ENCODE data around the gene KXD1.

Gene KXD1

DNA sequence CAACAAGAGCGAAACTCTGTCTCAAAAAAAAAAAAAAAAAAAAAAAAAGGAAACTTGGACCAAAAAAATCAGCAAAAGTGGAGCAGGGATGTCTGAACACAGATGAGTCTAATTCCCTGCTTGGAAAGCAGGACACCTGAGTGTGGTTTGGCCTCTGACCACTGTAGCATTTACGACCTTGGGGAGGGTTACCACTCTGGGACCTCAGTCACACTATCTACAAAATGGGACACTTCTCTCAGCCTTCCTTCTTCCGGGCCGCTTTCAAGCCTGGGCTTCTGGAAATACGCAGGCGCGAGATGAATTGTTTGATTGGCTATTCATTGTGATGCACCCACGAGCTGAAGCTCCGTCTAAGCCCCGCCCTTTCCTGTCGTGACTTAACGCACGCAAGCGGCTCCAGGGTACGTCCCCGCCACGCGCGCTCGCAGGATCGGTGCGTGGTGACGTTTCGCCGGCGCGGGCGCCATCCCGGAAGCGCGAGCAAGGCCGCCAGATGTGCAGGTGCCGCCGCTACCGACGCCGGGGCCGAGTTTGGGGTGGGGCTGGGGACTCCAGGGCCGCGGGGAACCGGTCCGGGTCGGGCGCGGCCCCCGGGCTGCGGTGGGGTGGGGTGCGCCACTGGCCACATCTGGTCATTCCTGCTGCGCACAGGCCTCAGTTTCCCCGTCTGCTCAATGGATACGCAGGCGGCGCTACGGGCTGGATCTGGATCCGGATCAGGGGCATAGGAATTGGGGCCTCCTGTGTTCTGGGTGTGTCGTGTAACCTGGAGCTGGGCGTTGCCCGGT, at the start of gene KXD1:
Gene KXD1 (plus strand): TSS at position 460 of the 791 bp plus-strand sequence. CDS start 4,187 bp downstream, outside the sequence.
- H3K4me1 ChIP-seq (ENCODE audit: control insufficient read depth, insufficient read depth, low read length), result peaks cover 4% of the 10 kb centered on the region

DNA sequence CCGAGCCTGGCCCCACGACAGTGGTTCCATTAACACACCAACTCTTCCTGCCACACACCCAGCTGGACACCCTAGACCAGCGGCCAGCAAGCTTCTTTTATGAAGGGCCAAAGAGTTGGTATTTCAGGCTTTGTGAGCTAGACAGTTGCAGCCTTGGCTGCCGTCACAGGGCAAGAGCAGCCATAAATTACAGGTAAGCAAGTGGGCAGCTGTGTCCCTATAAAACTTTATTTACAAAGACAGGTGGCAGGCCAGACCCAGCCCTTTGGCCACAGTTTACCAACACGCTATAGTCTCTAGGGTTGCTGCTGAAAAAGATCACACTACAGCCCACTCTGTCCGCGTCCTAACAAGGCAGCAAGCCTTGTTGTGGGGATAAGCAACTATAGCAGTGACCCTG, 49.1 kb upstream of the KXD1 start:
- Histone ChIP-seq H3K4me3 (ENCODE audit: low read length) (no peak overlapping the region), H3K4me1 (ENCODE audit: control insufficient read depth, insufficient read depth, low read length) (peaks cover 34% of the 10 kb centered on the region), H3K36me3 (ENCODE audit: control insufficient read depth, insufficient read depth, low read length) (no peaks in the 10 kb centered on the region), H3K27me3 (ENCODE audit: control insufficient read depth, insufficient read depth, low read length) (no peaks in the 10 kb centered on the region), H3K9ac (ENCODE audit: low read length) (no peak overlapping the region), H3K27ac (ENCODE audit: low read depth, low read length) (no peak overlapping the region)

More for the DNA sequence above, at the start of gene KXD1:
- Histone ChIP-seq H3K27ac (ENCODE audit: low read depth, low read length) (peak within 1 kb of the TSS; percentile 91), H3K27me3 (ENCODE audit: control insufficient read depth, insufficient read depth, low read length) (no peaks in the 10 kb centered on the region), H3K9ac (ENCODE audit: low read length) (peak within 1 kb of the TSS; percentile 33), H3K4me3 (ENCODE audit: low read length) (peak within 1 kb of the TSS; percentile 97), H3K36me3 (ENCODE audit: control insufficient read depth, insufficient read depth, low read length) (no peaks in the 10 kb centered on the region)

- Histone ChIP-seq H3K36me3 (ENCODE audit: control insufficient read depth, insufficient read depth, low read length) (no peaks in the 10 kb centered on the region), H3K27ac (ENCODE audit: low read depth, low read length) (no peak overlapping the region), H3K27me3 (ENCODE audit: control insufficient read depth, insufficient read depth, low read length) (no peaks in the 10 kb centered on the region), H3K4me1 (ENCODE audit: control insufficient read depth, insufficient read depth, low read length) (peaks cover 22% of the 10 kb centered on the region), H3K4me3 (ENCODE audit: low read length) (no peak overlapping the region), H3K9ac (ENCODE audit: low read length) (no peak overlapping the region)
Observed at GRCh38 chr19:18510216-18510615, 47.5 kb upstream of the KXD1 start.

- Histone ChIP-seq H3K27ac (ENCODE audit: low read depth, low read length) (no peak overlapping the region), H3K4me1 (ENCODE audit: control insufficient read depth, insufficient read depth, low read length) (no peaks in the 10 kb centered on the region), H3K27me3 (ENCODE audit: control insufficient read depth, insufficient read depth, low read length) (no peaks in the 10 kb centered on the region), H3K9ac (ENCODE audit: low read length) (no peak overlapping the region), H3K36me3 (ENCODE audit: control insufficient read depth, insufficient read depth, low read length) (no peaks in the 10 kb centered on the region), H3K4me3 (ENCODE audit: low read length) (no peak overlapping the region)
Observed at GRCh38 chr19:18513868-18514267, 43.8 kb upstream of the KXD1 start.

- Histone ChIP-seq H3K9ac (ENCODE audit: low read length) (no peak overlapping the region), H3K36me3 (ENCODE audit: control insufficient read depth, insufficient read depth, low read length) (no peaks in the 10 kb centered on the region), H3K4me3 (ENCODE audit: low read length) (no peak overlapping the region), H3K4me1 (ENCODE audit: control insufficient read depth, insufficient read depth, low read length) (peaks cover 3% of the 10 kb centered on the region), H3K27ac (ENCODE audit: low read depth, low read length) (no peak overlapping the region), H3K27me3 (ENCODE audit: control insufficient read depth, insufficient read depth, low read length) (no peaks in the 10 kb centered on the region)
Observed at GRCh38 chr19:18514800-18515682, 42.6 kb upstream of the KXD1 start.

GRCh38 chr19:18515959-18516358, 41.7 kb upstream of the KXD1 start:
- Histone ChIP-seq H3K4me1 (ENCODE audit: control insufficient read depth, insufficient read depth, low read length) (peaks cover 3% of the 10 kb centered on the region), H3K27me3 (ENCODE audit: control insufficient read depth, insufficient read depth, low read length) (no peaks in the 10 kb centered on the region), H3K36me3 (ENCODE audit: control insufficient read depth, insufficient read depth, low read length) (no peaks in the 10 kb centered on the region), H3K9ac (ENCODE audit: low read length) (no peak overlapping the region), H3K27ac (ENCODE audit: low read depth, low read length) (no peak overlapping the region), H3K4me3 (ENCODE audit: low read length) (no peak overlapping the region)

GRCh38 chr19:18517606-18518005, 40.1 kb upstream of the KXD1 start:
- H3K9ac ChIP-seq (ENCODE audit: low read length), result no peak overlapping the region
- peaks cover 3% of the 10 kb centered on the region for H3K4me1 ChIP-seq (ENCODE audit: control insufficient read depth, insufficient read depth, low read length)
- H3K27ac ChIP-seq (ENCODE audit: low read depth, low read length), result no peak overlapping the region
- H3K27me3 ChIP-seq (ENCODE audit: control insufficient read depth, insufficient read depth, low read length), result no peaks in the 10 kb centered on the region
- H3K36me3 ChIP-seq (ENCODE audit: control insufficient read depth, insufficient read depth, low read length), result no peaks in the 10 kb centered on the region
- no peak overlapping the region for H3K4me3 ChIP-seq (ENCODE audit: low read length)

GRCh38 chr19:18518639-18519038, 39.0 kb upstream of the KXD1 start:
- Histone ChIP-seq H3K4me1 (ENCODE audit: control insufficient read depth, insufficient read depth, low read length) (peaks cover 3% of the 10 kb centered on the region), H3K27ac (ENCODE audit: low read depth, low read length) (no peak overlapping the region), H3K9ac (ENCODE audit: low read length) (no peak overlapping the region), H3K36me3 (ENCODE audit: control insufficient read depth, insufficient read depth, low read length) (no peaks in the 10 kb centered on the region), H3K4me3 (ENCODE audit: low read length) (no peak overlapping the region), H3K27me3 (ENCODE audit: control insufficient read depth, insufficient read depth, low read length) (no peaks in the 10 kb centered on the region)

DNA sequence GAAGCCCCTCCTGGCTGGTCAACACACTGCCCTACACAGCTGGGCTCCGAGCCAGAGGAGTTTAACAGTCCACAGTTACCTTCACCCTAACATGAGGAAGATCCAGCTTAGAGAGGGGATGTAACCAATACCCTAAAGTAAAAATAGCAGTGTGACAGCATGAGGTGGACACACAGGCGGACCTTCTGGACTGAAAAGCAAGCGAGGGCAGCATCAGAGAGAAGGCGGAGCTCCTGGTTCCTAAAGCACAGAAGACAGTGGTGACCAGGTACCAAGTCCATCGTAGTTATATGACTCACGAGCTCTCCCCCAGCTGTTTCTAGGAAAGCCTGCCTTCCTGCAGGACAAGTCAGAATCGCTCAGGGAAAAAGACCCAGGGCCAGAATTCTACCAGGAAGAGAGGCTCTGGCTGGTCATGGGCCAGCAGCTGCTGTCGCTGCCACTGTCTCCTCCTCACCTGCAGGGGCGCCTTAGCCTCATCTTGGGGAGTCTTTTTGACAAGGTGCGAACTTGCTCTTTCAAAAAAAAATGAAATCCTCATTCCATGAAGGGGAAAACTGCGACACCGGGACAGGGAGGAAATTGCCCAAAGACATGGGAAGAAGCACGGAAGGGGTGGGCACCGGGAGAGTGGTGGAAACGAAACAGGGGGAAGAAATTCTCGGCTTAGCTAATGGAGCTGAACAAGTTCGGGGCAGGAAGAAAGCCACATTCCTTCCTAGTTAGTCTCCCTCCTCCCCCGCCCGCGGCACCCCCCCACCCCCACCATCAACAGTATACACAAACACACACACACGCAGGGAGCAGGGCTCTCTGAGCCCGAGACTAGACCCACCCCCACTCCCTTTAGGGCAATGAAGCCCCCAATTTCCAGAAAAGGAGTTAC, 37.5 kb upstream of the KXD1 start:
- no peaks in the 10 kb centered on the region for H3K27me3 ChIP-seq (ENCODE audit: control insufficient read depth, insufficient read depth, low read length)
- H3K36me3 ChIP-seq (ENCODE audit: control insufficient read depth, insufficient read depth, low read length), result no peaks in the 10 kb centered on the region
- peaks cover 3% of the 10 kb centered on the region for H3K4me1 ChIP-seq (ENCODE audit: control insufficient read depth, insufficient read depth, low read length)
- H3K9ac ChIP-seq (ENCODE audit: low read length), result peak overlapping the region; percentile 100
- H3K27ac ChIP-seq (ENCODE audit: low read depth, low read length), result peak overlapping the region; percentile 98
- peak overlapping the region; percentile 99 for H3K4me3 ChIP-seq (ENCODE audit: low read length)

DNA sequence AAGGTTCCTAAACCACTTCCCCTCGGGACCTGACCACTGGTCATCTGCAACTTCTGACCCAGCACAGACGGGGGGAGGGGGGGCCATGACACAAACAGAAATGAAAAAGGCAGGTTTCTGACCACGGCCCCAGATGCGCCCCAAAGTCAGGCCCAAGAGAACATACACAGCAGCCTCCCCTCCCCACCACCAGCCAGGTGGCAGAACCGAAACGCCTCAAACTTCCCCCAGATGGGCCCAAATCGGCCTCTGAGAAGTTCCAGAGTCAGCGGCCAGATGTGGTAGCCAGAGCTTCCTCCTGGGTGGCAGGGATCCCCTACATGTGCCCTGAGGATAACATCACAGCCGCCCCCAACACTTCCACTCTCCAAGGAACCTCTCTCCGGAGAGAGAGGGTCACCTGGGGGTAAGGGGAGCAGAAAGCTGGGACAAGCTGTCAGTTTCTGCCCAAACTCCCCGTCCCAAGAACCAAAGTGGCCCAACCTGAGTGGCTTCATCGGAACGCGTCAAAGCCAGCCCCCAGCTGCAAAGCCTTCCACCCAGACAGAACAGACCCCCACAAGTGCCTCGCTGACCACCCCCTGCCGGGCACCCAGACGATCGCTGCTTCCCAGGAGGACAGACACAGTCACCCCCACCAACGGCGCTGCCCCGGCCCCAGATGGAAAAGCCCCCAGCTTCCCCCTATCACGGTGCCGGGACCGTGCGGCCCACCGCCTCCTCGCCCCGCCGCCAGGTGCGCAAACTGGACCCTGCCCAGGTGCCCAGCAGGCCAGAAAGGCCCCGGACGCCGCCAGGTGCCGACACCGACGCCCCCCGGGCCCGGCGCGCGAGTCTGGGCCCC, 36.6 kb upstream of the KXD1 start:
- peak overlapping the region; percentile 100 for H3K9ac ChIP-seq (ENCODE audit: low read length)
- peaks cover 3% of the 10 kb centered on the region for H3K4me1 ChIP-seq (ENCODE audit: control insufficient read depth, insufficient read depth, low read length)
- H3K4me3 ChIP-seq (ENCODE audit: low read length), result peak overlapping the region; percentile 99
- H3K36me3 ChIP-seq (ENCODE audit: control insufficient read depth, insufficient read depth, low read length), result no peaks in the 10 kb centered on the region
- H3K27me3 ChIP-seq (ENCODE audit: control insufficient read depth, insufficient read depth, low read length), result no peaks in the 10 kb centered on the region
- H3K27ac ChIP-seq (ENCODE audit: low read depth, low read length), result peak overlapping the region; percentile 98

DNA sequence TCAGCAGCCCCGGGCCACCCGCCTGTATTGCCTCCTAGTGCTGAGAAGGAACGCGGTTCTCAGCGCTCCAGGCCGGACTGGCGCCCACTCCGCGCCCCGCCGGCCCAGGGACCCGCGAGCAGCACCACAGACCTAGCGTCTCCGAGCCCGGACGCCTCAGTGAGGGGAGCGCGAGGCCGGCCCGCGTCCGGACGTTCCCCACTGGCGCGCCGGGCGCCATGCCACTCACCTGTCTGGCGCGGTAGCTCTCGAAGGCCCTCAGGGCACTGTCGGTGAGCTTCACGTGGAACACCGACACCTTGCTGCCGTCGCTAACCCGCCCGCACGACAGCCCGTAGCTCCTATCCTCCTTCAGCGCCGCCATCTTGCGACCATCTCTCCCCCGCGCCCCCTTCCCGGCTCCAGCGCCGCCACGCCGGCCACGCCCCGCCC, 36.0 kb upstream of the KXD1 start, which contains the start of gene ELL:
Gene ELL (minus strand): TSS at position 379 of the 432 bp plus-strand sequence. CDS start 15 bp downstream, at position 364.
- H3K4me1 ChIP-seq (ENCODE audit: control insufficient read depth, insufficient read depth, low read length), result peaks cover 3% of the 10 kb centered on the region
- H3K27ac ChIP-seq (ENCODE audit: low read depth, low read length), result peak within 1 kb of the TSS; percentile 98
- H3K27me3 ChIP-seq (ENCODE audit: control insufficient read depth, insufficient read depth, low read length), result no peaks in the 10 kb centered on the region
- peak within 1 kb of the TSS; percentile 100 for H3K9ac ChIP-seq (ENCODE audit: low read length)
- peak within 1 kb of the TSS; percentile 99 for H3K4me3 ChIP-seq (ENCODE audit: low read length)
- no peaks in the 10 kb centered on the region for H3K36me3 ChIP-seq (ENCODE audit: control insufficient read depth, insufficient read depth, low read length)
